PC-3 (cell line): ENCODE results near the gene STRBP. TPM values are rescaled to one million over a fixed set of nuclear protein-coding genes. Genes with fewer than 3 reads are reported as not detected.

Source experiments
- ATAC-seq: fragments of 200-7000 bp; cut with Tn5 transposase; 2 replicates; pipeline ENCODE4 v1.9.1; 2020; ENCODE audit warnings: mild to moderate bottlenecking, moderate library complexity
- BruUV-seq: library from RNA; stranded (reverse); fragments of 400-500 nt; replicated peaks from 2 replicates; lab custom pipeline; 2021; lab: Mats Ljungman, UMichigan
- CTCF ChIA-PET: fragments of 300-600 bp; sonication (Branson Sonifier 250); formaldehyde crosslinking; loops from one replicate; lab custom pipeline; 2022; ENCODE audit warnings: antibody characterized with exemption; lab: Charles Lee
- POLR2A ChIA-PET: fragments of 300-600 bp; sonication (Branson Sonifier 250); formaldehyde crosslinking; loops from one replicate; lab custom pipeline; 2022; ENCODE audit warnings: antibody characterized with exemption; ENCODE audit not compliant: unreplicated experiment; lab: Charles Lee
- DNase-seq: peaks from one replicate; pipeline ENCODE4 v3.0.0-alpha.2; 2015
- H2AFZ ChIP-seq: fragments of 300-600 bp; sonication (generic); 2 replicates; pipeline ENCODE4 v1.6.0; 2016; ENCODE audit warnings: antibody characterized with exemption, low read length
- H3F3A ChIP-seq: fragments of 300-600 bp; sonication (generic); one replicate; pipeline ENCODE4 v1.6.0; 2017; ENCODE audit warnings: antibody characterized with exemption, low read length, control low read depth, mild to moderate bottlenecking; ENCODE audit not compliant: unreplicated experiment
- H3K27ac ChIP-seq: fragments of 300-600 bp; sonication (generic); 2 replicates; pipeline ENCODE4 v1.5.1; 2016; ENCODE audit warnings: mild to moderate bottlenecking, low read length
- H3K27me3 ChIP-seq: fragments of 300-600 bp; sonication (generic); 2 replicates; pipeline ENCODE4 v1.6.1; 2016; ENCODE audit warnings: low read length, mixed read lengths
- H3K36me3 ChIP-seq: fragments of 300-600 bp; sonication (generic); 2 replicates; pipeline ENCODE4 v1.6.1; 2016; ENCODE audit warnings: low read depth, mixed run types, low read length, mixed read lengths
- H3K4me1 ChIP-seq: fragments of 300-600 bp; sonication (generic); 2 replicates; pipeline ENCODE4 v1.5.1; 2016; ENCODE audit warnings: low read length; ENCODE audit not compliant: insufficient read depth
- H3K4me2 ChIP-seq: fragments of 300-600 bp; sonication (generic); 2 replicates; pipeline ENCODE4 v1.6.0; 2016; ENCODE audit warnings: low read length
- H3K4me3 ChIP-seq: fragments of 300-600 bp; sonication (generic); 2 replicates; pipeline ENCODE4 v1.5.1; 2016; ENCODE audit warnings: mild to moderate bottlenecking, low read length, mixed read lengths
- H3K79me2 ChIP-seq: fragments of 300-600 bp; sonication (generic); 2 replicates; pipeline ENCODE4 v1.6.1; 2017; ENCODE audit warnings: low read length, mixed read lengths
- H3K9ac ChIP-seq: fragments of 300-600 bp; sonication (generic); 2 replicates; pipeline ENCODE4 v1.6.0; 2016; ENCODE audit warnings: mild to moderate bottlenecking, low read length
- H3K9me2 ChIP-seq: fragments of 300-600 bp; sonication (generic); replicated peaks from 2 replicates; pipeline ENCODE4 v1.6.1; 2016; ENCODE audit warnings: mixed run types, low read length, mixed read lengths
- H3K9me3 ChIP-seq: fragments of 300-600 bp; sonication (generic); 2 replicates; pipeline ENCODE4 v1.6.1; 2016; ENCODE audit warnings: low read length, mixed read lengths
- H4K20me1 ChIP-seq: fragments of 300-600 bp; sonication (generic); 2 replicates; pipeline ENCODE4 v1.6.1; 2016; ENCODE audit warnings: low read length, mixed read lengths
- EZH2 ChIP-seq: fragments of 300-600 bp; sonication (generic); IDR thresholded peaks from one replicate; pipeline ENCODE4 v1.6.1; 2017; ENCODE audit warnings: antibody characterized with exemption, mild to moderate bottlenecking, low read length; ENCODE audit not compliant: unreplicated experiment
- EZH2phosphoT487 ChIP-seq: fragments of 300-600 bp; sonication (generic); IDR thresholded peaks from 2 replicates; pipeline ENCODE4 v1.6.1; 2018; ENCODE audit warnings: mild to moderate bottlenecking, antibody characterized with exemption, low read length, borderline replicate concordance
- intact Hi-C: fragments of 100-400 bp; cut with micrococcal nuclease; formaldehyde crosslinking; loops from 2 replicates; pipeline ENCODE4 v1.9.0; 2023
- total RNA-seq: library from RNA; depleted of rRNA; stranded (reverse); fragments of >200 nt; gene quantifications from 2 replicates; pipeline ENCODE4 v1.2.3, GENCODE V29; 2014
- TF ChIP-seq, protein P1 (sequence below): fragments of 300-600 bp; sonication (generic); conservative IDR thresholded peaks from 2 replicates; pipeline ENCODE4 v1.5.1; 2017; ENCODE audit warnings: antibody characterized with exemption, low read depth, mild to moderate bottlenecking, low read length

The STRBP gene
- total RNA-seq, 1 experiment from 2014 or later: 19.2 TPM

- ATAC-seq (no peak), DNase-seq (no peak)
- Histone ChIP-seq H4K20me1 (no peaks in the 10 kb centered on the region), H3K79me2 (no peaks in the 10 kb centered on the region), H2AFZ (no peak overlapping the region), H3K9me2 (no peaks in the 10 kb centered on the region), H3K27me3 (no peaks in the 10 kb centered on the region), H3K36me3 (no peaks in the 10 kb centered on the region), H3K4me2 (no peak overlapping the region), H3K9me3 (no peaks in the 10 kb centered on the region), H3K9ac (no peak overlapping the region), H3K27ac (no peak overlapping the region), H3K4me1 (no peaks in the 10 kb centered on the region), H3F3A (no peaks in the 10 kb centered on the region), H3K4me3 (no peak overlapping the region)
- ChIA-PET CTCF (no interaction called here), POLR2A (no interaction called here)
- TF ChIP-seq EZH2phosphoT487: no peak
- TF ChIP-seq, protein P1, sequence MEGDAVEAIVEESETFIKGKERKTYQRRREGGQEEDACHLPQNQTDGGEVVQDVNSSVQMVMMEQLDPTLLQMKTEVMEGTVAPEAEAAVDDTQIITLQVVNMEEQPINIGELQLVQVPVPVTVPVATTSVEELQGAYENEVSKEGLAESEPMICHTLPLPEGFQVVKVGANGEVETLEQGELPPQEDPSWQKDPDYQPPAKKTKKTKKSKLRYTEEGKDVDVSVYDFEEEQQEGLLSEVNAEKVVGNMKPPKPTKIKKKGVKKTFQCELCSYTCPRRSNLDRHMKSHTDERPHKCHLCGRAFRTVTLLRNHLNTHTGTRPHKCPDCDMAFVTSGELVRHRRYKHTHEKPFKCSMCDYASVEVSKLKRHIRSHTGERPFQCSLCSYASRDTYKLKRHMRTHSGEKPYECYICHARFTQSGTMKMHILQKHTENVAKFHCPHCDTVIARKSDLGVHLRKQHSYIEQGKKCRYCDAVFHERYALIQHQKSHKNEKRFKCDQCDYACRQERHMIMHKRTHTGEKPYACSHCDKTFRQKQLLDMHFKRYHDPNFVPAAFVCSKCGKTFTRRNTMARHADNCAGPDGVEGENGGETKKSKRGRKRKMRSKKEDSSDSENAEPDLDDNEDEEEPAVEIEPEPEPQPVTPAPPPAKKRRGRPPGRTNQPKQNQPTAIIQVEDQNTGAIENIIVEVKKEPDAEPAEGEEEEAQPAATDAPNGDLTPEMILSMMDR: no peak
- TF ChIP-seq EZH2: no peak
- intact Hi-C loops: no loop called here
- no TSS peak for BruUV-seq
Measured at GRCh38 chr9:123135430-123135829, 133.0 kb downstream of the STRBP start.

GRCh38 chr9:123132696-123133095, 135.7 kb downstream of the STRBP start:
- Histone ChIP-seq H3K9ac (no peak overlapping the region), H3K9me2 (no peaks in the 10 kb centered on the region), H3K27ac (no peak overlapping the region), H3K4me2 (no peak overlapping the region), H3K36me3 (no peaks in the 10 kb centered on the region), H3F3A (no peaks in the 10 kb centered on the region), H2AFZ (no peak overlapping the region), H3K79me2 (no peaks in the 10 kb centered on the region), H3K27me3 (no peaks in the 10 kb centered on the region), H3K4me3 (no peak overlapping the region), H3K4me1 (no peaks in the 10 kb centered on the region), H3K9me3 (no peaks in the 10 kb centered on the region), H4K20me1 (no peaks in the 10 kb centered on the region)
- ChIA-PET POLR2A (no interaction called here), CTCF (no interaction called here)
- TF ChIP-seq, protein P1: no peak
- TF ChIP-seq EZH2 (no peak), EZH2phosphoT487 (no peak)
- no peak for ATAC-seq
- no peak for DNase-seq
- no TSS peak for BruUV-seq
- intact Hi-C loops: no loop called here

GRCh38 chr9:123131993-123132392, 136.4 kb downstream of the STRBP start:
- no peaks in the 10 kb centered on the region for H3K36me3 ChIP-seq
- CTCF ChIA-PET: no interaction called here

More at GRCh38 chr9:123131993-123132392, 136.4 kb downstream of the STRBP start:
- DNase-seq (no peak), ATAC-seq (no peak)
- H3K9me3 ChIP-seq: no peaks in the 10 kb centered on the region
- H3K9ac ChIP-seq: no peak overlapping the region
- no peak overlapping the region for H2AFZ ChIP-seq
- no peak overlapping the region for H3K4me2 ChIP-seq
- H3K4me1 ChIP-seq: no peaks in the 10 kb centered on the region
- no peaks in the 10 kb centered on the region for H4K20me1 ChIP-seq
- no peaks in the 10 kb centered on the region for H3F3A ChIP-seq
- no peaks in the 10 kb centered on the region for H3K9me2 ChIP-seq
- TF ChIP-seq, protein P1: no peak
- TF ChIP-seq EZH2 (no peak), EZH2phosphoT487 (no peak)
- H3K79me2 ChIP-seq: no peaks in the 10 kb centered on the region
- no TSS peak for BruUV-seq
- H3K27me3 ChIP-seq: no peaks in the 10 kb centered on the region
- H3K27ac ChIP-seq: no peak overlapping the region
- intact Hi-C loops: no loop called here
- POLR2A ChIA-PET: no interaction called here
- no peak overlapping the region for H3K4me3 ChIP-seq
